H9 (cell line): Measurements from ENCODE around the gene LRMDA. TPM values are rescaled to one million over a fixed set of nuclear protein-coding genes. Genes with fewer than 3 reads are reported as not detected.

Experiments
- DNase-seq: peaks from one replicate; pipeline ENCODE4 v3.0.0-alpha.2; 2017
- H2AFZ ChIP-seq: one replicate; pipeline ENCODE4 v1.6.1; 2013; ENCODE audit warnings: mild to moderate bottlenecking, low read length, control low read depth, moderate library complexity
- H2AK5ac ChIP-seq: 2 replicates; pipeline ENCODE4 v1.6.1; 2013; ENCODE audit warnings: low read length, control low read depth, mixed read lengths; ENCODE audit not compliant: insufficient read length
- H2BK120ac ChIP-seq: one replicate; pipeline ENCODE4 v1.6.1; 2013; ENCODE audit warnings: low read depth, mild to moderate bottlenecking, low read length, control low read depth, inconsistent platforms; ENCODE audit not compliant: poor library complexity, severe bottlenecking
- H2BK12ac ChIP-seq: 2 replicates; pipeline ENCODE4 v1.6.1; 2013; ENCODE audit warnings: low read length, control low read depth, mixed read lengths, low read depth; ENCODE audit not compliant: insufficient read length
- H2BK15ac ChIP-seq: 2 replicates; pipeline ENCODE4 v1.6.1; 2013; ENCODE audit warnings: low read depth, low read length, control low read depth
- H2BK20ac ChIP-seq: one replicate; pipeline ENCODE4 v1.6.1; 2013; ENCODE audit warnings: low read depth, mild to moderate bottlenecking, low read length, control low read depth, inconsistent platforms; ENCODE audit not compliant: poor library complexity, severe bottlenecking
- H2BK5ac ChIP-seq: 2 replicates; pipeline ENCODE4 v1.6.1; 2013; ENCODE audit warnings: low read length, control low read depth, mixed read lengths; ENCODE audit not compliant: insufficient read length
- H3K14ac ChIP-seq: 2 replicates; pipeline ENCODE4 v1.6.1; 2013; ENCODE audit warnings: low read length, control low read depth; ENCODE audit not compliant: insufficient read depth
- H3K18ac ChIP-seq: 2 replicates; pipeline ENCODE4 v1.6.1; 2013; ENCODE audit warnings: low read depth, mild to moderate bottlenecking, mixed read lengths, low read length, control low read depth; ENCODE audit not compliant: insufficient read length
- H3K23ac ChIP-seq: 2 replicates; pipeline ENCODE4 v1.6.1; 2013; ENCODE audit warnings: low read length, control low read depth, mixed read lengths, low read depth; ENCODE audit not compliant: insufficient read length
- H3K23me2 ChIP-seq: 2 replicates; pipeline ENCODE4 v1.6.1; 2013; ENCODE audit warnings: low read depth, mild to moderate bottlenecking, mixed read lengths, low read length, control low read depth; ENCODE audit not compliant: insufficient read length, poor library complexity, severe bottlenecking
- H3K27ac ChIP-seq: 2 replicates; pipeline ENCODE4 v1.5.1; 2013; ENCODE audit warnings: low read length, control low read depth, mixed read lengths, low read depth; ENCODE audit not compliant: insufficient read length
- H3K27me3 ChIP-seq: 2 replicates; pipeline ENCODE4 v1.6.1; 2013; ENCODE audit warnings: low read length, control low read depth, inconsistent platforms; ENCODE audit not compliant: insufficient read depth
- H3K4ac ChIP-seq: 2 replicates; pipeline ENCODE4 v1.6.1; 2013; ENCODE audit warnings: low read depth, mild to moderate bottlenecking, control low read depth, inconsistent platforms, low read length, moderate library complexity
- H3K4me1 ChIP-seq: 2 replicates; pipeline ENCODE4 v1.6.1; 2013; ENCODE audit warnings: low read length, control low read depth, inconsistent platforms; ENCODE audit not compliant: insufficient read depth
- H3K4me2 ChIP-seq: 2 replicates; pipeline ENCODE4 v1.6.1; 2013; ENCODE audit warnings: low read length, control low read depth, mixed read lengths; ENCODE audit not compliant: insufficient read length, insufficient read depth
- H3K56ac ChIP-seq: 2 replicates; pipeline ENCODE4 v1.6.1; 2013; ENCODE audit warnings: low read depth, mild to moderate bottlenecking, mixed read lengths, low read length, control low read depth; ENCODE audit not compliant: insufficient read length
- H3K79me1 ChIP-seq: 2 replicates; pipeline ENCODE4 v1.6.1; 2013; ENCODE audit warnings: low read depth, mild to moderate bottlenecking, moderate library complexity, low read length, control low read depth, inconsistent platforms; ENCODE audit not compliant: insufficient read depth, poor library complexity, severe bottlenecking
- H3K79me2 ChIP-seq: 2 replicates; pipeline ENCODE4 v1.6.1; 2013; ENCODE audit warnings: low read length, control low read depth, inconsistent platforms; ENCODE audit not compliant: insufficient read depth
- H3K9ac ChIP-seq: 2 replicates; pipeline ENCODE4 v1.6.1; 2013; ENCODE audit warnings: low read length, control low read depth, mixed read lengths; ENCODE audit not compliant: insufficient read length; ENCODE audit errors: extremely low read depth
- H3K9me3 ChIP-seq: one replicate; pipeline ENCODE4 v1.6.1; 2013; ENCODE audit warnings: low read depth, low read length, inconsistent platforms; ENCODE audit not compliant: control insufficient read depth
- H3T11ph ChIP-seq: one replicate; pipeline ENCODE4 v1.6.1; 2013; ENCODE audit warnings: mild to moderate bottlenecking, low read length, control low read depth, inconsistent platforms
- H4K20me1 ChIP-seq: one replicate; pipeline ENCODE4 v1.6.1; 2013; ENCODE audit not compliant: control insufficient read depth, insufficient read length, insufficient read depth
- H4K5ac ChIP-seq: 2 replicates; pipeline ENCODE4 v1.6.1; 2013; ENCODE audit warnings: low read depth, mild to moderate bottlenecking, mixed read lengths, low read length, control low read depth; ENCODE audit not compliant: insufficient read length
- H4K8ac ChIP-seq: replicated peaks from 2 replicates; pipeline ENCODE4 v1.6.1; 2013; ENCODE audit warnings: low read length, control low read depth, mixed read lengths, low read depth; ENCODE audit not compliant: insufficient read length
- H4K91ac ChIP-seq: 2 replicates; pipeline ENCODE4 v1.6.1; 2013; ENCODE audit warnings: low read depth, mild to moderate bottlenecking, moderate library complexity, mixed read lengths, low read length, control low read depth; ENCODE audit not compliant: insufficient read length
- H3K27ac Mint-ChIP-seq, 3 experiments: 2 replicates in 2 of 3; 3 replicates in 1 of 3; pipeline ENCODE4 v1.8.0; 2020 to 2021; ENCODE audit warnings: mixed read lengths in 3 of 3, mild to moderate bottlenecking in 1 of 3, moderate library complexity in 1 of 3
- H3K27me3 Mint-ChIP-seq: 2 replicates; pipeline ENCODE4 v1.8.0; 2021; ENCODE audit warnings: low read depth, mild to moderate bottlenecking, moderate library complexity, mixed read lengths
- H3K36me3 Mint-ChIP-seq, 3 experiments: 2 replicates in 2 of 3; 3 replicates in 1 of 3; pipeline ENCODE4 v1.8.0; 2020 to 2021; ENCODE audit warnings: low read depth in 3 of 3, mixed read lengths in 3 of 3; ENCODE audit not compliant: insufficient read depth in 1 of 3
- H3K4me1 Mint-ChIP-seq, 2 experiments: 2 replicates each; pipeline ENCODE4 v1.8.0; 2020; ENCODE audit warnings: mixed read lengths in 2 of 2
- H3K4me3 Mint-ChIP-seq, 2 experiments: 2 replicates in 1 of 2; 3 replicates in 1 of 2; pipeline ENCODE4 v1.8.0; 2020 to 2021; ENCODE audit warnings: mild to moderate bottlenecking in 2 of 2, mixed read lengths in 2 of 2, moderate library complexity in 1 of 2
- H3K9me3 Mint-ChIP-seq, 2 experiments: 2 replicates in 1 of 2; 3 replicates in 1 of 2; pipeline ENCODE4 v1.8.0; 2020; ENCODE audit warnings: mild to moderate bottlenecking in 2 of 2, mixed read lengths in 2 of 2, moderate library complexity in 1 of 2
- WGBS: extraction: QIAGEN DNeasy Blood & Tissue Kit; methylation state at CpG from one replicate; pipeline ENCODE4 v1.1.7; 2013; ENCODE audit warnings: missing lambda C conversion rate, low lambda C conversion rate, mixed read lengths; ENCODE audit not compliant: insufficient read length; ENCODE audit errors: extremely low coverage; 5-methylcytosine and 5-hydroxymethylcytosine counted together
- total RNA-seq: library from RNA; stranded (reverse); gene quantifications from 2 replicates; pipeline ENCODE4 v1.2.1, GENCODE V29; 2021
- TF ChIP-seq, protein P1 (sequence below): fragments of 200-600 bp; sonication (generic); conservative IDR thresholded peaks from 3 replicates; pipeline ENCODE4 v1.8.0; 2021; ENCODE audit warnings: antibody characterized with exemption, mild to moderate bottlenecking

LRMDA gene
- total RNA-seq, 1 experiment from 2014 or later = 1.8 TPM

DNA sequence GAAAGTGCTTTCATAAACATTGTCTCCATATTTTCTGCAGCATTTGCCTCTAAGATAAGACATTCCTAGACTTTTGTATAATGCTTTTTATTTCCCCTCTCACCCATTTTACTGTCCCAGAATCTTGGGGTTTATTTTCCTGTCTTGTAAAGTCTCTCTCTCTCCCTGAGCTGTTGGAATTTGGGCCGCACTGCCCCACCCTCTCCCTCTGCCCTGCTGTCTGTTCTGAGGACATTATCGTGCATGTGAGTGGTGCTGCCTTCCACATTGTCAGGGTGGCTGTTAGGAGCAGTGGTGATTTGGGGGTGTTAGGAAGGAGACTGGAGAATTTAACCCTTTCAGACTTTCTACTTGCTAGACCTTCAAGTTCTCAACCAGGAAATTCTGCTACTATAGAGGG lies 16.7 kb downstream of the LRMDA start:
- no peak overlapping the region for H3K4me2 ChIP-seq
- peaks cover 6% of the 10 kb centered on the region; the same call in 1 of the 2 replicates for H3K27me3 ChIP-seq
- no peak for DNase-seq
- H3K79me1 ChIP-seq = no peaks in the 10 kb centered on the region
- Mint-ChIP-seq H3K9me3 (peaks cover 19 to 20% of the 10 kb centered on the region in 2 experiments), H3K27me3 (peaks cover 76% of the 10 kb centered on the region), H3K27ac (no peak overlapping the region), H3K4me1 (peaks cover 28 to 37% of the 10 kb centered on the region in 2 experiments), H3K4me3 (no peak overlapping the region), H3K36me3 (peaks cover 0 to 19% (median 0%) of the 10 kb centered on the region in 3 experiments; a peak in 3 of 7 replicates)
- no peak overlapping the region for H2BK120ac ChIP-seq
- no peak overlapping the region for H2BK12ac ChIP-seq
- H3K23ac ChIP-seq = no peak overlapping the region
- no peak overlapping the region for H3K4ac ChIP-seq
- no peaks in the 10 kb centered on the region for H3K79me2 ChIP-seq
- H3T11ph ChIP-seq = no peak overlapping the region
- H2BK5ac ChIP-seq = no peak overlapping the region
- H2AK5ac ChIP-seq = no peak overlapping the region
- no peak overlapping the region for H3K27ac ChIP-seq
- no peak overlapping the region for H4K91ac ChIP-seq
- no peaks in the 10 kb centered on the region for H3K23me2 ChIP-seq
- H2AFZ ChIP-seq = no peak overlapping the region
- no peak overlapping the region for H4K8ac ChIP-seq
- H3K14ac ChIP-seq = no peak overlapping the region
- H3K56ac ChIP-seq = no peak overlapping the region
- H2BK20ac ChIP-seq = no peak overlapping the region
- peaks cover 18% of the 10 kb centered on the region; the same call in 1 of the 2 replicates for H3K4me1 ChIP-seq
- no peak overlapping the region for H4K5ac ChIP-seq
- no peaks in the 10 kb centered on the region for H4K20me1 ChIP-seq
- TF ChIP-seq, protein P1, sequence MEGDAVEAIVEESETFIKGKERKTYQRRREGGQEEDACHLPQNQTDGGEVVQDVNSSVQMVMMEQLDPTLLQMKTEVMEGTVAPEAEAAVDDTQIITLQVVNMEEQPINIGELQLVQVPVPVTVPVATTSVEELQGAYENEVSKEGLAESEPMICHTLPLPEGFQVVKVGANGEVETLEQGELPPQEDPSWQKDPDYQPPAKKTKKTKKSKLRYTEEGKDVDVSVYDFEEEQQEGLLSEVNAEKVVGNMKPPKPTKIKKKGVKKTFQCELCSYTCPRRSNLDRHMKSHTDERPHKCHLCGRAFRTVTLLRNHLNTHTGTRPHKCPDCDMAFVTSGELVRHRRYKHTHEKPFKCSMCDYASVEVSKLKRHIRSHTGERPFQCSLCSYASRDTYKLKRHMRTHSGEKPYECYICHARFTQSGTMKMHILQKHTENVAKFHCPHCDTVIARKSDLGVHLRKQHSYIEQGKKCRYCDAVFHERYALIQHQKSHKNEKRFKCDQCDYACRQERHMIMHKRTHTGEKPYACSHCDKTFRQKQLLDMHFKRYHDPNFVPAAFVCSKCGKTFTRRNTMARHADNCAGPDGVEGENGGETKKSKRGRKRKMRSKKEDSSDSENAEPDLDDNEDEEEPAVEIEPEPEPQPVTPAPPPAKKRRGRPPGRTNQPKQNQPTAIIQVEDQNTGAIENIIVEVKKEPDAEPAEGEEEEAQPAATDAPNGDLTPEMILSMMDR = no peak
- H3K9ac ChIP-seq = no peak overlapping the region
- no peak overlapping the region for H2BK15ac ChIP-seq
- no peaks in the 10 kb centered on the region for H3K9me3 ChIP-seq
- no CpG with 5 or more reads among the region's 2 CpGs for WGBS
- no peak overlapping the region for H3K18ac ChIP-seq
